Kidney (tissue), 14 donors: ENCODE data around the gene TTLL11. TPM values are rescaled to one million over a fixed set of nuclear protein-coding genes. Genes with fewer than 3 reads are reported as not detected.

Experiments
- DNase-seq, 5 donors: peaks; one replicate each; pipeline ENCODE4 v3.0.0-alpha.2; 2013 to 2020
- FAIRE-seq: peaks from 2 replicates; lab custom pipeline; 2012; peaks lifted over from hg19 to GRCh38; lab: Jason Lieb, UNC
- H3K27ac ChIP-seq, 2 donors: one replicate each; pipeline ENCODE4 v1.7.0; 2013; ENCODE audit warnings: low read depth in 2 of 2, low read length in 2 of 2, inconsistent platforms in 1 of 2
- H3K27me3 ChIP-seq: one replicate; pipeline ENCODE4 v1.7.1; 2013; ENCODE audit warnings: low read length, inconsistent platforms; ENCODE audit not compliant: control insufficient read depth, insufficient read depth
- H3K36me3 ChIP-seq, 3 donors: one replicate each; pipeline versions ENCODE4 v1.7.0 to v1.7.1; 2013; ENCODE audit warnings: low read length in 3 of 3, control low read depth in 1 of 3, inconsistent platforms in 1 of 3; ENCODE audit not compliant: insufficient read depth in 3 of 3, control insufficient read depth in 2 of 3
- H3K4me1 ChIP-seq, 3 donors: one replicate each; pipeline versions ENCODE4 v1.7.0 to v1.7.1; 2013; ENCODE audit warnings: low read length in 3 of 3, inconsistent platforms in 1 of 3, low read depth in 1 of 3; ENCODE audit not compliant: control insufficient read depth in 2 of 3, insufficient read depth in 2 of 3
- H3K4me3 ChIP-seq, 3 donors: one replicate each; pipeline versions ENCODE4 v1.7.0 to v1.8.1; 2013; ENCODE audit warnings: low read length in 3 of 3, control low read depth in 1 of 3, inconsistent platforms in 1 of 3
- H3K9ac ChIP-seq, 3 donors: one replicate each; pipeline versions ENCODE4 v1.7.0 to v1.7.1; 2013; ENCODE audit warnings: low read length in 3 of 3, control low read depth in 1 of 3, inconsistent platforms in 1 of 3
- H3K9me3 ChIP-seq, 3 donors: one replicate each; pipeline versions ENCODE4 v1.7.0 to v1.7.1; 2013; ENCODE audit warnings: low read length in 3 of 3, control low read depth in 1 of 3, inconsistent platforms in 1 of 3; ENCODE audit not compliant: control insufficient read depth in 2 of 3, insufficient read depth in 1 of 3
- CTCF ChIP-seq: IDR thresholded peaks from 3 replicates; pipeline ENCODE4 v1.5.1; 2012; ENCODE audit warnings: mild to moderate bottlenecking, moderate library complexity, borderline replicate concordance; ENCODE audit not compliant: insufficient read depth; ENCODE audit errors: extremely low read depth
- intact Hi-C: fragments of 100-400 bp; cut with DNase I; formaldehyde crosslinking; loops from one replicate; pipeline ENCODE4 v1.11.1; 2022
- polyA plus RNA-seq: library from polyadenylated mRNA; stranded (reverse); fragments of 350-450 nt; fragmentation: Illumina TruSeq; extraction: RNeasy Lipid Tissue Mini Kit (QIAGEN cat#74804); gene quantifications from one replicate; pipeline ENCODE4 v1.2.3, GENCODE V29; 2014; ENCODE audit warnings: low read depth, low replicate concordance; ENCODE audit not compliant: insufficient read depth
- total RNA-seq: library from RNA; stranded (reverse); fragmentation: NEBNext Ultra II Directional; extraction: Animal tissue kit (Norgen Biotek cat#: 25700); gene quantifications from one replicate; pipeline ENCODE4 v1.2.1, GENCODE V29; 2021
- donor health status: control.
- donor health status: control.
- donor health status: control.
- donor health status: control.
- donor health status: control.
- donor health status: DM: yes; HTN: yes; CAD: no.
- donor health status: Normal renal cell carcinoma (clear cell type).

The TTLL11 gene
- total and polyA plus RNA-seq, 2 donors from 2014 or later = 2.3 to 10.0 TPM

DNA sequence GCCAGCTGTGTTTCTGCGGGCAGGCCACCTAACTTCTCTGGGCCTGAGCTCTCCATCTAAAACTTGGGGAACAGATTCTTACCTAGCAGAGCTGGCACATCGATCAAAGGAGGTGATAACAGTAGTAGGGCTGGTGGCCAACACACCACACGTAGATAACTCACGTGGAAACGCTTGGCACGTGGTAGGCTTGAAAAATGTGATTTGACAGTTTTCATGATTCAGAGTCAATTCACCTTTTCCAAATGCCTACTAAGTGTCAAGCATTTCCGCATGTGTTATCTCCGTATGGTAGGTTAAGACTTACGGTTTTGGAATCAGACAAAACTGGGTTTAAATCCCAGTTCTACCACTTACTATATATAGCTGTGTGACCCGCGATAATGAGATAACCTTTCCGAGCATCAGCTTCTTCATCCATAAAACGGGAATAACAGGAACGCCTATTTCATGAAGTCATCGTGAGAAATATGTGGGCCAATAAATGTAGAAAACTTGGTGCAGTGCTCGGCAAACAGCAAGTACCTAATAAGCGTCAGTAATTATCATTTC is 41.0 kb upstream of the TTLL11 start:
- Histone ChIP-seq H3K9ac (no peak overlapping the region), H3K36me3 (no peaks in the 10 kb centered on the region), H3K4me3 (no peak overlapping the region), H3K9me3 (no peaks in the 10 kb centered on the region), H3K27me3 (no peaks in the 10 kb centered on the region), H3K27ac (no peak overlapping the region), H3K4me1 (peaks cover 0 to 3% (median 0%) of the 10 kb centered on the region in 3 donors)
- no peak for TF ChIP-seq CTCF
- intact Hi-C loops = no loop called here
- DNase-seq (no peak), FAIRE-seq (no peak)

- no peak overlapping the region for H3K27ac ChIP-seq
- no peaks in the 10 kb centered on the region for H3K9me3 ChIP-seq
- no peaks in the 10 kb centered on the region for H3K36me3 ChIP-seq
- no peak for FAIRE-seq
- H3K9ac ChIP-seq = no peak overlapping the region
- DNase-seq = peak in 2 of 5 donors; percentile 47 to 87
- no peak overlapping the region for H3K4me3 ChIP-seq
- H3K27me3 ChIP-seq = no peaks in the 10 kb centered on the region
- intact Hi-C loops = no loop called here
- no peak for TF ChIP-seq CTCF
- peaks cover 0 to 3% (median 0%) of the 10 kb centered on the region in 3 donors for H3K4me1 ChIP-seq
Observed at GRCh38 chr9:122133263-122133983, 40.3 kb upstream of the TTLL11 start.

DNA sequence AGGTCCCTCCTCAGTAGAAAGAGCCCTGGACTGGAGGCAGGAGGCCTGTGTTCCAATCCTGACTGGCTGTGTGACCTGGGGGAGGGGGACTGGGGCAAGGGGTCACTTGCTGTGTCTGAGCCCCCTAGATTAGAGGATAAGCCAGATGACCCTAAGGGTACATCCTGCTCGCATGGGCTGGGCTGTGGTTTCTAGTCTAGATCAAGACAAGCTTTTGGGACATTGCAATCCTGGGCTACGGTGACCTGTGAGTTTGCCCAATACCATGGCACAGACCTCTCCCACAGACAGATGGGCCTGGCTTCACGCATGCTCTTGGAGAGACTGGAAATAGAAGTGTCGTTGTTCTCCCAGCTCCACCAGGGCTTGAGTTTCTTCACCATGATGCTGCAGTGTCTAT is 39.4 kb upstream of the TTLL11 start:
- Histone ChIP-seq H3K9me3 (no peaks in the 10 kb centered on the region), H3K4me3 (no peak overlapping the region), H3K27me3 (no peaks in the 10 kb centered on the region), H3K27ac (no peak overlapping the region), H3K4me1 (peaks cover 0 to 3% (median 0%) of the 10 kb centered on the region in 3 donors), H3K36me3 (no peaks in the 10 kb centered on the region), H3K9ac (no peak overlapping the region)
- intact Hi-C loops = no loop called here
- DNase-seq (no peak), FAIRE-seq (no peak)
- no peak for TF ChIP-seq CTCF
